ENCODE measurements around the gene MOSPD2.

The MOSPD2 gene

GRCh38 chrX:14886252-14886651 is 13.0 kb downstream of the MOSPD2 start:
- Histone ChIP-seq H3K9me3 (ENCODE audit: low read depth, low read length) (no peaks in the 10 kb centered on the region), H3K27ac (no peak overlapping the region), H3K36me3 (ENCODE audit: insufficient read depth, low read length) (no peaks in the 10 kb centered on the region), H3K9ac (ENCODE audit: insufficient read length) (no peak overlapping the region), H3K4me3 (no peak overlapping the region)
- no peak for DNase-seq (ENCODE audit: low read depth, low spot score)
- TF ChIP-seq POLR2AphosphoS5 (IDR thresholded peaks at IDR 0.05; ENCODE audit: borderline replicate concordance, low read depth, low read length) (no peak), EZH2 (IDR thresholded peaks at IDR 0.05) (no peak), FOXP2 (optimal IDR thresholded peaks at IDR 0.05; ENCODE audit: control extremely low read depth, extremely low read length, insufficient read depth) (no peak)

- Histone ChIP-seq H3K4me3 (no peak overlapping the region), H3K9ac (ENCODE audit: insufficient read length) (no peak overlapping the region), H3K36me3 (ENCODE audit: insufficient read depth, low read length) (no peaks in the 10 kb centered on the region), H3K27ac (no peak overlapping the region), H3K9me3 (ENCODE audit: low read depth, low read length) (no peaks in the 10 kb centered on the region)
- no peak for TF ChIP-seq EZH2 (IDR thresholded peaks at IDR 0.05)
- no peak for TF ChIP-seq POLR2AphosphoS5 (IDR thresholded peaks at IDR 0.05; ENCODE audit: borderline replicate concordance, low read depth, low read length)
- TF ChIP-seq FOXP2 (optimal IDR thresholded peaks at IDR 0.05; ENCODE audit: control extremely low read depth, extremely low read length, insufficient read depth), result no peak
- DNase-seq (ENCODE audit: low read depth, low spot score), result no peak
These were observed 23.1 kb downstream of the MOSPD2 start for GRCh38 chrX:14896273-14896672.

GRCh38 chrX:14897042-14897441 is 23.8 kb downstream of the MOSPD2 start:
- H3K9ac ChIP-seq (ENCODE audit: insufficient read length), result no peak overlapping the region
- H3K4me3 ChIP-seq, result no peak overlapping the region
- DNase-seq (ENCODE audit: low read depth, low spot score), result no peak
- H3K9me3 ChIP-seq (ENCODE audit: low read depth, low read length), result no peaks in the 10 kb centered on the region
- no peaks in the 10 kb centered on the region for H3K36me3 ChIP-seq (ENCODE audit: insufficient read depth, low read length)
- no peak for TF ChIP-seq EZH2 (IDR thresholded peaks at IDR 0.05)
- TF ChIP-seq FOXP2 (optimal IDR thresholded peaks at IDR 0.05; ENCODE audit: control extremely low read depth, extremely low read length, insufficient read depth), result no peak
- no peak for TF ChIP-seq POLR2AphosphoS5 (IDR thresholded peaks at IDR 0.05; ENCODE audit: borderline replicate concordance, low read depth, low read length)
- no peak overlapping the region for H3K27ac ChIP-seq

GRCh38 chrX:14899607-14900006 is 26.4 kb downstream of the MOSPD2 start:
- H3K4me3 ChIP-seq, result no peak overlapping the region
- DNase-seq (ENCODE audit: low read depth, low spot score), result no peak
- no peak overlapping the region for H3K27ac ChIP-seq
- H3K36me3 ChIP-seq (ENCODE audit: insufficient read depth, low read length), result peaks cover 5% of the 10 kb centered on the region; the same call in 1 of the 2 replicates
- H3K9me3 ChIP-seq (ENCODE audit: low read depth, low read length), result no peaks in the 10 kb centered on the region
- no peak overlapping the region for H3K9ac ChIP-seq (ENCODE audit: insufficient read length)
- TF ChIP-seq EZH2 (IDR thresholded peaks at IDR 0.05), result no peak
- no peak for TF ChIP-seq POLR2AphosphoS5 (IDR thresholded peaks at IDR 0.05; ENCODE audit: borderline replicate concordance, low read depth, low read length)
- no peak for TF ChIP-seq FOXP2 (optimal IDR thresholded peaks at IDR 0.05; ENCODE audit: control extremely low read depth, extremely low read length, insufficient read depth)

GRCh38 chrX:14902537-14902936 is 29.3 kb downstream of the MOSPD2 start:
- TF ChIP-seq EZH2 (IDR thresholded peaks at IDR 0.05) (no peak), POLR2AphosphoS5 (IDR thresholded peaks at IDR 0.05; ENCODE audit: borderline replicate concordance, low read depth, low read length) (no peak), FOXP2 (optimal IDR thresholded peaks at IDR 0.05; ENCODE audit: control extremely low read depth, extremely low read length, insufficient read depth) (no peak)
- H3K9ac ChIP-seq (ENCODE audit: insufficient read length), result no peak overlapping the region
- peaks cover 5% of the 10 kb centered on the region; the same call in 1 of the 2 replicates for H3K36me3 ChIP-seq (ENCODE audit: insufficient read depth, low read length)
- DNase-seq (ENCODE audit: low read depth, low spot score), result no peak
- no peaks in the 10 kb centered on the region for H3K9me3 ChIP-seq (ENCODE audit: low read depth, low read length)
- no peak overlapping the region for H3K27ac ChIP-seq
- no peak overlapping the region for H3K4me3 ChIP-seq

GRCh38 chrX:14903891-14904290 is 30.7 kb downstream of the MOSPD2 start:
- TF ChIP-seq EZH2 (IDR thresholded peaks at IDR 0.05) (no peak), POLR2AphosphoS5 (IDR thresholded peaks at IDR 0.05; ENCODE audit: borderline replicate concordance, low read depth, low read length) (no peak), FOXP2 (optimal IDR thresholded peaks at IDR 0.05; ENCODE audit: control extremely low read depth, extremely low read length, insufficient read depth) (no peak)

GRCh38 chrX:14913241-14913640 is 40.0 kb downstream of the MOSPD2 start:
- H3K9ac ChIP-seq (ENCODE audit: insufficient read length), result no peak overlapping the region
- no peak overlapping the region for H3K4me3 ChIP-seq
- no peak overlapping the region for H3K27ac ChIP-seq
- no peak for DNase-seq (ENCODE audit: low read depth, low spot score)
- H3K9me3 ChIP-seq (ENCODE audit: low read depth, low read length), result no peaks in the 10 kb centered on the region
- H3K36me3 ChIP-seq (ENCODE audit: insufficient read depth, low read length), result no peaks in the 10 kb centered on the region; the same call in 1 of the 2 replicates
- TF ChIP-seq EZH2 (IDR thresholded peaks at IDR 0.05), result no peak
- TF ChIP-seq FOXP2 (optimal IDR thresholded peaks at IDR 0.05; ENCODE audit: control extremely low read depth, extremely low read length, insufficient read depth), result no peak
- TF ChIP-seq POLR2AphosphoS5 (IDR thresholded peaks at IDR 0.05; ENCODE audit: borderline replicate concordance, low read depth, low read length), result no peak

More at GRCh38 chrX:14903891-14904290, 30.7 kb downstream of the MOSPD2 start:
- DNase-seq (ENCODE audit: low read depth, low spot score), result no peak
- Histone ChIP-seq H3K27ac (no peak overlapping the region), H3K36me3 (ENCODE audit: insufficient read depth, low read length) (peaks cover 5% of the 10 kb centered on the region; the same call in 1 of the 2 replicates), H3K9me3 (ENCODE audit: low read depth, low read length) (no peaks in the 10 kb centered on the region), H3K9ac (ENCODE audit: insufficient read length) (no peak overlapping the region), H3K4me3 (no peak overlapping the region)

GRCh38 chrX:14915596-14915995 is 42.4 kb downstream of the MOSPD2 start:
- no peak for DNase-seq (ENCODE audit: low read depth, low spot score)
- TF ChIP-seq POLR2AphosphoS5 (IDR thresholded peaks at IDR 0.05; ENCODE audit: borderline replicate concordance, low read depth, low read length) (no peak), FOXP2 (optimal IDR thresholded peaks at IDR 0.05; ENCODE audit: control extremely low read depth, extremely low read length, insufficient read depth) (no peak), EZH2 (IDR thresholded peaks at IDR 0.05) (no peak)
- H3K36me3 ChIP-seq (ENCODE audit: insufficient read depth, low read length), result no peaks in the 10 kb centered on the region; the same call in 1 of the 2 replicates
- H3K9ac ChIP-seq (ENCODE audit: insufficient read length), result no peak overlapping the region
- H3K9me3 ChIP-seq (ENCODE audit: low read depth, low read length), result no peaks in the 10 kb centered on the region
- H3K4me3 ChIP-seq, result no peak overlapping the region
- no peak overlapping the region for H3K27ac ChIP-seq

Measured in SK-N-MC (cell line).